HG03139 (cell line): ENCODE data around the gene LRFN5.

Source experiments
- ATAC-seq: cut with Tn5 transposase; IDR thresholded peaks from one replicate; pipeline ENCODE4 v1.9.1; 2021; ENCODE audit not compliant: unreplicated experiment

Gene LRFN5

GRCh38 chr14:41766772-41767171, 160.1 kb downstream of the LRFN5 start:
- no peak for ATAC-seq

DNA sequence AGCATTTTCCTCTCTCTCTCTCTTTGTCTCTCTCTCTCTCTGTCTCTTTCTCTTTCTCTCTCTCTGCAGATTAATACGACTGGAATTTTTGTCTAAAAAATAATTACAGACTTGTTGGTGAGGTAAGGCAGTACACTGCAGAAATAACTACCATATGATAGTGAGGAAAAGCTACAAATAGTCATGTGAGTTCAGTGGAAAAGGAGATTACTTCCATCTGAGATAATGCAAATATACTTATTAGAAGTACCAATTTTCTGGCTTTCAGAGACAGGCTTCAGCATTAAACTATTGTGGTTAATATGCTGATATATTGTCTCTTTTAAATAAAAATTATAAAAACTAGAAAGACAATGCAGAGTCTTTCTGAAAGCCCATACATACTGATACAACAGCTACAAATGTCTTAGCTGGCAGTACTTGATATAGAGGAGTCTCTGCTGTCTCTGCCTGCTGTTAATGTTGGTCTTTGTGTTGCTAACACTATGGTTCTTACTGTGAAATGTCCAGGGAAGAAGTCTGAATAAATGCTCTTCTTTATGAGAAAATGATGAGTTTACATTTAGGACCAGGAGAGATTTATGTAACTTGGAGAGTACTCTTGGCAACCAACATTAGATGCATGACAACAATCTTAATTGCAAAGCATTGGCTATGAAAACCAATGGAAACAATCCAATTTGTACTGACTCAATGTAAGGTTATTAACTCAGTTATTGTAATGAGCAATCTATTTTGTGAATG, 167.0 kb downstream of the LRFN5 start:
- ATAC-seq, result no peak

- ATAC-seq, result no peak
Observed at GRCh38 chr14:41782511-41782910, 175.8 kb downstream of the LRFN5 start.

- no peak for ATAC-seq
Observed at GRCh38 chr14:41783403-41783802, 176.7 kb downstream of the LRFN5 start.

- ATAC-seq, result no peak
Observed at GRCh38 chr14:41785696-41786095, 179.0 kb downstream of the LRFN5 start.

GRCh38 chr14:41799817-41800216, 193.1 kb downstream of the LRFN5 start:
- no peak for ATAC-seq

DNA sequence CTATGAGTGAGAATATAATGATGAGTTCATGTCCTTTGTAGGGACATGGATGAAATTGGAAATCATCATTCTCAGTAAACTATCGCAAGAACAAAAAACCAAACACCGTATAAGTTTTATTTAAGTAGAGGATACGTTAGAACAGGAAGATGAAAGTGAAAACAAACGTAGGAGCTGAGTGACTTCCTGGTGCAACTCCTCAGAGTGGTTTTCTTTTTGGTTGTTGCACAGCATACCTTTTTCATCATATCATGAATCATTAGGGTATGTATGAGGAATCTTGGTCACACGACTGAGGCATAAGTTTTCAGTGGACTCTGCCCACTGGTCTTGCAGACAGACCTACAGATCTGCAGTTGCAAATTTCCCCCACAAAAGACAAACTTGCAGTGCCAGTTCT, 199.0 kb downstream of the LRFN5 start:
- no peak for ATAC-seq

DNA sequence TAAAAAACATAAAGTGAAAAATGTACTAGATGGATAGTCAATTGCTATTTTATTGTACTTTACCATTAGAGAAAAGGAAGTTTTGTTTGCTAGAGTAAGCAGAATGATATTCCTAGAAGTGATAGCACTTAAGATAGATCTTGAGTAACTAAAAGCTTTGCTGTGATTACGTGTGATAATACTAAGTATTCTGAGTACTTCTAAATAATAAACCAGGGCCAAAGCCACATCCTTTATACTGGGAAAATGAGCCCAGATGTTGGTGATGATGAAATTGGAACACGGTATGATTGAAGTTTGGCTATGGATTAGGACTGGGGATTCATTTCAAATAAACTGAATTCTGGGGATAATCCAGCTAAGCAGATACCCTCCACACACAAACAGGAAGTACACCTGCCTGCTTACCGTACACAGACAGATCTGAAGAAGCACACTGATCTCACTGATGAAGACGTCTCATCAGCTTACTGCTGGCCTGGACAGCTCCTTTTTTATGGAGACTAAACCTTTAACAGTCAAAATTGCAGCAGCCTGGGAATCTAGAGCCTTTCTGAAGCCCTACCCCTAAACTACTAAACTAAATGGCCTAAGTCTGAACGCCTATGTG, 199.8 kb downstream of the LRFN5 start:
- ATAC-seq, result no peak

GRCh38 chr14:41810362-41810761, 203.7 kb downstream of the LRFN5 start:
- ATAC-seq, result no peak

DNA sequence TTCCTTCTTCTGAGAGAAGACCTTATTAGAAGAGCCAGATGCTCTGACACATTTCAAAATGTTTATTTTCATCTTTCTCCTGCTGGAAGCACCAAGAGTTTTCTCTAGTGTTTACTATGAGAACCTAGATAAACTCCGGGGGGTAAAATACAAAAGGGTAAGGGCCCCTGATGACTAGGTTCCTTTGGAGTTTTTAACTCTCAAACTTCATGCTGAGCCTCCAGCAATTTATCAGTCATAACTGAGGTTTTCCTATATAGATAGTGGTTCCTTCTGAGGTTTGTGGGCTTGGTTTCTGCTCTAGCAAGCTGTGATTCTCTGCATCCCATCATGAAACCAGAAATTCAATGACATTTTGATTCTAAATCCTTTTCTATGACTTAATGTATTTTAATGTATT, 210.9 kb downstream of the LRFN5 start:
- ATAC-seq, result no peak

DNA sequence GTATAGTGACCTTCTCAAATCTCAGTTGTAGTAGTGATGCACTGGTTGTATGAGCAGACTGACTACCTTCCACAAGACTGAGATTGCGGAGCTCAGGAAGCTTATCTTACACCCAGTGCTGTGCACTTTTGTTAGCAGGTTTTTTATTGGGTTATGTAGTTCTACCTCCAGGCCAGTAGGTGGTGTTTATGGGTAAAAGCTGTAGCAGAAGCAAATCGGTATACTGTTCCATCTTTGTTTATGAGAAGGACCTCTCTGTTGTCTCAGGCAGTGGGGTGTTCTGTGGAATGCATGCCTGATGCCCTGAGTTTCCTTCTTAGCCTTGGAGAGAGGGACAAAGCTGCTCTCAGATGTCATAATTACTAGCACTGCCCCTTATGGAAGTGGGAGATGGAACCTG, 217.8 kb downstream of the LRFN5 start:
- peak; percentile 61 for ATAC-seq

- ATAC-seq, result no peak
Observed at GRCh38 chr14:41825622-41826021, 218.9 kb downstream of the LRFN5 start.

DNA sequence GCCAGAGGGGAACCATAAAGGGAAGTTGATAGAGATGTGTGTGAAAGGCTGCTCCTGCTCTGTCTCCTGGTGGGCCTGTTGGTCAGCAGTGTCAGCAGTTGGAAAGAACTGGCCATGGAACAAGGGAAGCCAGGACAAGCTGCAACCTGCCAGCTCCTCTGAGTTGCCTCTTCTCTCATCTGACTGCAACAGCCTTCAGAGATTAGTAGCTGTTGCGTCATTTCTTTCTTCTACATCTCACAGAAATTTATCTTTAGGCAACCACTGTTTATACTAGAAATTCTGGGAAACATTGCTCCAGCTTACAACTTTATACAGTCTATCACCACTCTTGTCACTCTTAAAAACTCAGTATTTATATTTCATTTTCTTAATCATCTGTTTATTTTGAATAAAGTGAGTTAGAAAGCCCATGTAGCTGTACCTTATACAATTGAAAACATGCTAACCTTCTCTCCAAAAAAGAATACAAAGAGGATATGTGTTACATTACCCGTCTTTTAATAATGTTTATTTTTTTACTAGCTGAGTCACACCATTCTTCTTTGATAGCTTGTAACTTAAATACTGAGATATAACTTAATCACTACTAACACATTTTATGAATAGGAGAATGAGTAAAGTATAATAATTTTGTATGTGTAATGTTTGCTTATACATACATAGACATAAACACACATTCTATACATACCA, 224.2 kb downstream of the LRFN5 start:
- ATAC-seq, result no peak

- no peak for ATAC-seq
Observed at GRCh38 chr14:41839661-41840060, 233.0 kb downstream of the LRFN5 start.

GRCh38 chr14:41859336-41859735, 252.7 kb downstream of the LRFN5 start:
- no peak for ATAC-seq

- ATAC-seq, result no peak
Observed at GRCh38 chr14:41860586-41860985, 253.9 kb downstream of the LRFN5 start.

DNA sequence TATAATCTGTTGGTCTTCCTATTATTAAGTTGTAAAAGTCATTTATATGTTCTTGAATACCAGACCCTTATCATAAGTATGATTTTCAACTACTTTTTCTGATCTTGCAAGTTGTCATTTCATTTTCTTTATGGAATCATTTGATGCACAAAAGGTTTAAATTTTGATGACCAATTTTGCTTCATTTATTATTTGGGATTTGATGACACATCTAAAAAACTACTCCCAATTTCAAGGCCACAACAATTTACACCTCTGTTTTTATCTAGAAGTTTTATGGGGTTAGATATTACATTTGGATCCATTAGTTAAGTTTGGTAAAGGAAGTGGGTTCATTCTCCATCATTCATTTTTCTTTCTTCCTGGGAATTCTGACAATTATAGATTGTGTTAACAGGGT, 259.2 kb downstream of the LRFN5 start:
- no peak for ATAC-seq

DNA sequence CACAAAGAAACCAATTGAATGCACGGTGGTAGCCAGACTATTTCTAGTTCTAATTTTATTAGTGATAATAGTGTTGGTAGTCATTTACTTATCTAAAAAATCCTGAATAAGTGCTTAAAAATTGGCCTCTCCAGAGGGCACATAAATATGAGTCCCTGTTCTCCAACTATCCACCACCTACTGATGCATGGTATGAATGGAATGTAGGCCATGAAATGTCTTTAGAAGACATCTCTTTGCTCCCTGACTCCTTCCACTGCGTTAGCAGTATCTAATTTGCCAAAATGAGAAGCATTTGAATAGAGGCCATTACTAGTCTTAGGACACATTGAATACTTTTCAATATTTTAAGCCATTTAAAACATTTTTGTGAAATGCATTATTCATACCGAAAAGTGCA, 261.7 kb downstream of the LRFN5 start:
- ATAC-seq, result no peak

GRCh38 chr14:41872931-41873685, 266.4 kb downstream of the LRFN5 start:
- ATAC-seq, result no peak

GRCh38 chr14:41873686-41874317, 267.1 kb downstream of the LRFN5 start:
- ATAC-seq, result no peak

DNA sequence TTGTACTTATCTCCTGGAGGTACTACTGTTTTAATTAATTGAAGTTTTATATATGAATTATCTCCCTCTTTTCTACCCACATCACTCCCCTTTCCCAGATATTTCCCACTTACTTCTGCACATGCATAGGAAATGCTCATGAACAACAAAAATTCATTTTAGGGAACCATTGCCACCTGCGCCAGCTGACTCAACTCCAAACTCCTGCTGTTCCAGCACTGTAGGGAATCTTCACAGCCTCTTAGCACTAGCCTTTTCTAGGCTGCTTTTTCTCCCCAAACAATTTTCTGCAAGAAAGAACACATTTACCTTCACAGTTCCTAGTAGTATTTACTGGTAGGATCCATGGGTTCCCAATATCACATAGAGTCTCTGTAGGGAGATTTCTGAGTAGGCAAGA, 268.4 kb downstream of the LRFN5 start:
- no peak for ATAC-seq
